K562 (cell line): ENCODE results near the gene LRRC8C. TPM values are rescaled to one million over a fixed set of nuclear protein-coding genes. Genes with fewer than 3 reads are reported as not detected.

Experiments used
- ATAC-seq: fragments of 200-7000 bp; cut with Tn5 transposase; 3 replicates; pipeline ENCODE4 v1.9.1; 2020; ENCODE audit warnings: moderate library complexity
- BruUV-seq: library from RNA; stranded (reverse); fragments of 400-500 nt; replicated peaks from 2 replicates; lab custom pipeline; 2021; lab: Mats Ljungman, UMichigan
- CTCF ChIA-PET: fragments of 300-600 bp; formaldehyde crosslinking; extraction: SDS; loops from one replicate; lab custom pipeline; 2021; ENCODE audit warnings: low intra/inter-chr PET ratio; lab: Yijun Ruan, JAX
- POLR2A ChIA-PET: fragments of 300-600, 350-650 bp; sonication (Branson Sonifier 250); formaldehyde crosslinking; extraction: SDS; loops from one replicate; lab custom pipeline; 2021; ENCODE audit warnings: antibody characterized with exemption, inconsistent platforms; lab: Yijun Ruan, JAX
- DNase-seq, 4 experiments: peaks; one replicate each; pipeline versions ENCODE4 v3.0.0 to v3.0.0-alpha.2; 2011 to 2018; ENCODE audit warnings: low spot score in 3 of 4, mixed read lengths in 3 of 4; ENCODE audit errors: extremely low read depth in 1 of 4
- FAIRE-seq: peaks from 2 replicates; lab custom pipeline; 2011; peaks lifted over from hg19 to GRCh38; lab: Jason Lieb, UNC
- H2AFZ ChIP-seq: 2 replicates; pipeline ENCODE4 v1.6.0; 2011; ENCODE audit warnings: low read depth, low read length, control low read depth, inconsistent platforms
- H3K27ac ChIP-seq: fragments of 200-600 bp; 3 replicates; pipeline ENCODE4 v1.8.0; 2011; ENCODE audit warnings: low read depth, mild to moderate bottlenecking, control low read depth, inconsistent platforms, low read length, moderate library complexity, mixed read lengths; ENCODE audit errors: extremely low read depth
- H3K27me3 ChIP-seq, 2 experiments: fragments of 300-600 bp in 1 of 2; 2 replicates in 1 of 2; 3 replicates in 1 of 2; pipeline versions ENCODE4 v1.6.0 to v1.8.0; 2011; ENCODE audit warnings: inconsistent platforms in 2 of 2, low read length in 2 of 2, mild to moderate bottlenecking in 1 of 2, mixed read lengths in 1 of 2, moderate library complexity in 1 of 2; ENCODE audit not compliant: control insufficient read depth in 2 of 2, insufficient read depth in 2 of 2
- H3K36me3 ChIP-seq: fragments of 300-600 bp; 3 replicates; pipeline ENCODE4 v1.8.0; 2011; ENCODE audit warnings: mild to moderate bottlenecking, low read length, inconsistent platforms; ENCODE audit not compliant: control insufficient read depth, insufficient read depth
- H3K4me1 ChIP-seq, 2 experiments: fragments of 200-600 bp in 1 of 2; replicated peaks in 1 of 2; 2 replicates in 1 of 2; 3 replicates in 1 of 2; pipeline versions ENCODE4 v1.5.1 to v1.8.0; 2011; ENCODE audit warnings: inconsistent platforms in 2 of 2, low read length in 2 of 2, mild to moderate bottlenecking in 1 of 2, mixed read lengths in 1 of 2, moderate library complexity in 1 of 2; ENCODE audit not compliant: control insufficient read depth in 2 of 2, insufficient read depth in 2 of 2
- H3K4me2 ChIP-seq: 2 replicates; pipeline ENCODE4 v1.6.1; 2011; ENCODE audit warnings: low read length, control low read depth, inconsistent platforms, mixed read lengths; ENCODE audit not compliant: insufficient read depth
- H3K4me3 ChIP-seq: fragments of 200-600 bp; sonication (generic), shearing (Covaris generic); 2 replicates; pipeline ENCODE4 v1.5.1; 2016; ENCODE audit warnings: control low read depth, inconsistent platforms
- H3K79me2 ChIP-seq: fragments of 200-600 bp; 3 replicates; pipeline ENCODE4 v1.8.0; 2011; ENCODE audit warnings: low read length, inconsistent platforms; ENCODE audit not compliant: control insufficient read depth, insufficient read depth
- H3K9ac ChIP-seq, 2 experiments: 2 replicates each; pipeline versions ENCODE4 v1.6.0 to v1.6.1; 2011; ENCODE audit warnings: low read depth in 2 of 2, low read length in 2 of 2, control low read depth in 1 of 2, inconsistent platforms in 1 of 2, mild to moderate bottlenecking in 1 of 2, mixed read lengths in 1 of 2; ENCODE audit not compliant: insufficient read depth in 1 of 2
- H3K9me1 ChIP-seq: one replicate; pipeline ENCODE4 v1.6.0; 2011; ENCODE audit warnings: inconsistent platforms, mild to moderate bottlenecking, low read length, moderate library complexity; ENCODE audit not compliant: control insufficient read depth, insufficient read depth
- H3K9me3 ChIP-seq: replicated peaks from 2 replicates; pipeline ENCODE4 v1.5.1; 2011; ENCODE audit warnings: low read depth, low read length, inconsistent platforms; ENCODE audit not compliant: control insufficient read depth, insufficient read depth
- H4K20me1 ChIP-seq: replicated peaks from 2 replicates; pipeline ENCODE4 v1.6.1; 2011; ENCODE audit warnings: low read length, inconsistent platforms, mixed read lengths; ENCODE audit not compliant: control insufficient read depth, insufficient read depth
- CHAMP1 ChIP-seq: fragments of 450-650 bp; IDR thresholded peaks from 2 replicates; pipeline ENCODE4 v1.6.1; 2016; ENCODE audit warnings: mild to moderate bottlenecking
- CREBBP ChIP-seq: IDR thresholded peaks from one replicate; pipeline ENCODE4 v1.6.1; 2012; ENCODE audit warnings: low read depth, mild to moderate bottlenecking, control low read depth, inconsistent platforms, low read length
- MTA2 ChIP-seq: fragments of 450-650 bp; IDR thresholded peaks from 2 replicates; pipeline ENCODE4 v1.6.1; 2016; ENCODE audit warnings: low read depth
- NFE2L1 ChIP-seq: fragments of 450-650 bp; IDR thresholded peaks from 2 replicates; pipeline ENCODE4 v1.6.1; 2016; ENCODE audit warnings: missing genetic modification characterization, low read depth, mild to moderate bottlenecking, missing compliant biosample characterization, moderate library complexity, borderline replicate concordance
- POU5F1 ChIP-seq: fragments of 150-350 bp; IDR thresholded peaks from 2 replicates; pipeline ENCODE4 v1.6.1; 2014; ENCODE audit warnings: borderline replicate concordance, low read length, low read depth, mild to moderate bottlenecking; ENCODE audit not compliant: partially characterized antibody
- PTRF ChIP-seq: fragments of 450-650 bp; IDR thresholded peaks from 2 replicates; pipeline ENCODE4 v1.6.1; 2016; ENCODE audit warnings: mild to moderate bottlenecking, missing genetic modification characterization, missing compliant biosample characterization
- RAD21 ChIP-seq, 2 experiments: fragments of 250-450 bp in 1 of 2; fragments of 450-650 bp in 1 of 2; sonication (Bioruptor Pico) in 1 of 2; formaldehyde crosslinking in 1 of 2; IDR thresholded peaks in 1 of 2; conservative IDR thresholded peaks in 1 of 2; 2 replicates each; pipeline versions ENCODE4 v1.4.0 to v1.8.0; 2020 to 2022; ENCODE audit warnings: mild to moderate bottlenecking in 2 of 2, moderate library complexity in 1 of 2
- SIRT6 ChIP-seq: IDR thresholded peaks from one replicate; pipeline ENCODE4 v1.6.1; 2012; ENCODE audit warnings: low read depth, mild to moderate bottlenecking, control low read depth, inconsistent platforms, low read length, moderate library complexity
- SREBF2 ChIP-seq: sonication (generic); formaldehyde crosslinking; IDR thresholded peaks from 2 replicates; pipeline ENCODE4 v1.4.0; 2020; ENCODE audit warnings: mild to moderate bottlenecking, missing genetic modification reagents
- TCFL5 ChIP-seq: fragments of 250-450 bp; sonication (Bioruptor Pico); conservative IDR thresholded peaks from 2 replicates; pipeline ENCODE4 v1.6.1; 2021; ENCODE audit warnings: mild to moderate bottlenecking, moderate library complexity, matching md5 sums
- TEAD4 ChIP-seq, 2 experiments: sonication (generic) in 1 of 2; formaldehyde crosslinking in 1 of 2; IDR thresholded peaks; 2 replicates each; pipeline versions ENCODE4 v1.6.1 to v1.8.0; 2012 to 2022; ENCODE audit warnings: borderline replicate concordance in 1 of 2, inconsistent platforms in 1 of 2, low read length in 1 of 2, mild to moderate bottlenecking in 1 of 2, missing genetic modification reagents in 1 of 2
- ZNF124 ChIP-seq: sonication (generic); formaldehyde crosslinking; IDR thresholded peaks from 2 replicates; pipeline ENCODE4 v1.8.1; 2022; ENCODE audit warnings: missing genetic modification reagents
- ZNF140 ChIP-seq: fragments of 250-450 bp; sonication (Bioruptor Pico); IDR thresholded peaks from 2 replicates; pipeline ENCODE4 v1.8.0; 2021; ENCODE audit warnings: moderate library complexity, mild to moderate bottlenecking, inconsistent platforms
- ZNF79 ChIP-seq: fragments of 250-450 bp; sonication (Bioruptor Pico); IDR thresholded peaks from 2 replicates; pipeline ENCODE4 v1.4.0; 2020; ENCODE audit warnings: low read depth, mild to moderate bottlenecking, moderate library complexity
- WGBS: fragments of 100-300 bp; shearing (Covaris generic); methylation state at CpG from one replicate; pipeline ENCODE4 v1.1.6; 2016; ENCODE audit warnings: low coverage, mixed read lengths; ENCODE audit not compliant: insufficient coverage; ENCODE audit errors: missing lambda C conversion rate; 5-methylcytosine and 5-hydroxymethylcytosine counted together
- in situ Hi-C: fragments of 300-500 bp; cut with MboI; formaldehyde crosslinking; loops from 4 replicates; pipeline ENCODE4 v1.15.0; 2018; ENCODE audit warnings: inconsistent platforms, mixed read lengths
- intact Hi-C: fragments of 100-400 bp; cut with micrococcal nuclease; formaldehyde crosslinking; loops from 2 replicates; pipeline ENCODE4 v1.14.2; 2022
- polyA plus RNA-seq, 8 experiments: library from polyadenylated mRNA; depleted of rRNA in 4 of 8; stranded (reverse) in 5 of 8; unstranded in 3 of 8; fragments of >200 nt; fragmentation: Nextera tagmentation in 2 of 8; fragmentation: Illumina TruSeq in 1 of 8; extraction: Ambion mirVana in 2 of 8; extraction: Trizol in 1 of 8; gene quantifications; 2 replicates each; pipeline versions ENCODE4 v1.2.1 to v1.2.3, GENCODE V29; 2011 to 2014; ENCODE audit warnings: inconsistent platforms in 1 of 8, missing spikeins in 1 of 8
- total RNA-seq, 7 experiments: library from RNA; depleted of rRNA in 6 of 7; stranded (reverse); fragments of >200 nt in 6 of 7; fragmentation: Illumina TruSeq in 2 of 7; extraction: Trizol in 2 of 7; gene quantifications; 2 replicates each; pipeline versions ENCODE4 v1.2.1 to v1.2.3, GENCODE V29; 2011 to 2021; ENCODE audit warnings: low replicate concordance in 1 of 7

The LRRC8C gene
- total and polyA plus RNA-seq, 9 of the 15 experiments (the other 6 are each of a cell fraction or from before 2014, with no cell fraction given) = 1.00 to 12.5 (median 4.5) TPM

DNA sequence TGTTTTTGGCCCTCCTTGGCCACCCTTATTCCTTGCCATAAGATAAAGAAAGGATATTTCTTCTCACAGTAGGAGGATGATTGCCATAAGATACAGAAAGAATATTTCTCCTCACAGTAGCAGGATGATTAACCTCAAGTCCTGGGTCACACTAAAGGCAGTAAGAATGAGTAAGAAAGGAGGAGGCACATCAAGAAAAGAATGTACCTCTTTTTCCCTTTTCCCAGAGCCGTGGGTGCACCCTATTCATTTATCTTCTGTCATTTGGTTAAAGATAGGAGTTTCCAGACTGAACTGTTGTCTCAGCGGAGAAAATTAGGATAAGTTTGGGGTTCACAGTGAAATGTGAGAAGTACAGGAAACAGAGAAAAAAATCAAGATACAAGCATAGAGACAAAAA is 52.5 kb downstream of the LRRC8C start (continued):
- no peak for TF ChIP-seq POU5F1
- no peak for TF ChIP-seq CREBBP
- TF ChIP-seq CHAMP1 = no peak
- no peak for TF ChIP-seq NFE2L1 (tag)

DNA sequence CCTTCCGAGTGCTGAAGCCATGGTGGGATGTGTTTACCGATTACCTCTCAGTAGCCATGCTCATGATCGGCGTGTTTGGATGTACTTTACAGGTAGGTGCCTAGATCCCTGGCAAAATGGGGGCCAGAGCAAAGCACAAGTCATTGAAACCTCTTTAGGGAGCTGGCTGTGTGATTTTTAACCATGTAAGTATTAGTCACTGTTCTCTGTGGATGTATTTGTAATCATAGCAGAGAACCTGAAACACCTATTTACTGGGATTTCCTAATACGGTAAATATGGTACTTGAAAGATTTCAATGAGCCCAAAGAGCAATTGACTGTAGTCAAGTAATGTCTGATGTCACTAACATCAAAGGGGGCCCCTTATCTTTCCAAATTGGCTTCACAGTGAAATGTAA is 53.6 kb downstream of the LRRC8C start:
- ATAC-seq = no peak
- POLR2A ChIA-PET = interaction anchor here (1.2 to 1.4 kb wide), 2 partner anchors 10 to 11 kb away, joined by 3 to 5 read pairs; no protein-coding TSS in a partner anchor
- no peak for DNase-seq
- WGBS = 78% methylated on average over 5 of the region's 5 CpGs
- H3K9me3 ChIP-seq = no peaks in the 10 kb centered on the region
- TF ChIP-seq TEAD4 (IDR thresholded peaks at IDR 0.05; ENCODE audit: low read length) = no peak
- TF ChIP-seq TEAD4 (CRISPR knock-in tag; IDR thresholded peaks at IDR 0.05; ENCODE audit: borderline replicate concordance) = no peak
- no peak for TF ChIP-seq ZNF79
- TF ChIP-seq MTA2 = no peak
- TF ChIP-seq SIRT6 = no peak
- no peak for TF ChIP-seq ZNF140 (CRISPR knock-in tag)
- no peak for TF ChIP-seq ZNF124 (CRISPR knock-in tag)
- TF ChIP-seq POU5F1 = no peak
- no peak for TF ChIP-seq SREBF2 (CRISPR knock-in tag)
- TF ChIP-seq TCFL5 = no peak
- TF ChIP-seq RAD21 (CRISPR knock-in tag; conservative IDR thresholded peaks at IDR 0.05 in 1 of 2, IDR thresholded peaks at IDR 0.05 in 1 of 2) = no peak
- TF ChIP-seq PTRF = no peak
- H3K79me2 ChIP-seq = no peaks in the 10 kb centered on the region
- H3K27ac ChIP-seq = no peak overlapping the region
- CTCF ChIA-PET = no interaction called here
- no peaks in the 10 kb centered on the region for H4K20me1 ChIP-seq
- no TSS peak for BruUV-seq
- H3K9me1 ChIP-seq = no peaks in the 10 kb centered on the region
- H3K4me1 ChIP-seq = 0 out of 5 replicates have a peak, but pooled peaks cover 0 to 3% of the 10 kb centered on the region in 2 experiments
- H3K4me3 ChIP-seq = no peak overlapping the region
- no peak overlapping the region for H3K4me2 ChIP-seq
- H3K9ac ChIP-seq = no peak overlapping the region
- intact Hi-C loops (no loop called here), in situ Hi-C loops (no loop called here)
- peaks cover 9% of the 10 kb centered on the region; the same call in 2 of the 3 replicates for H3K36me3 ChIP-seq
- H2AFZ ChIP-seq = no peak overlapping the region
- no peak for FAIRE-seq
- H3K27me3 ChIP-seq = no peaks in the 10 kb centered on the region
